OCI-M1 (cell line): ENCODE results near the gene ZMIZ1.

Experiments
- DNase-seq: peaks from one replicate; lab custom pipeline; 2025; lab: John Stamatoyannopoulos, UW

Gene ZMIZ1

DNA sequence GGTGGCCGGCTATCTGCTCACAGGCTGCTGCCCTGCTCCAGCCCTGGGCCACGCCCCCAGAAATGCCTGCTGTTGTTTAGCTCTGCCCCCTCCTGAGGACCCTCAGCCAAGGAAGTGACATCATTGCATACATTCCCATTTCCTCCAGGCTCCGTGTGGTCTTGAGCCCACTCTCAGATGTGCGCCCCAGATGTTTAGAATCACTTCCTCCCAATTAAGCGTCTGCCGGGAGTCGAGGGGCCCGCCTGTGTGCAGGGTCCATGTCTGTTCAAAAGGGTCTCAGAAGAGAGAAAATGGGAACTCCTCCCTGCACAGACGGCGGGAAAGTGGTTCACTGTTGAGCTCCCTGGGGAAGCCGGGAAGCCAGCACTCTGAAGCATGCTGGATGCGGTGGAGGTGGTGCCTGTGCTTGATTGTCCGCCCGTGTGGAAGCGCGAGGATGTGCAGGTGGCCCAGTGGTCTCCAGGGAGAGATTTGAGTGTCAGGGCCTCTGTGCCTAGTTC lies 161.6 kb downstream of the ZMIZ1 start:
- no peak for DNase-seq

DNA sequence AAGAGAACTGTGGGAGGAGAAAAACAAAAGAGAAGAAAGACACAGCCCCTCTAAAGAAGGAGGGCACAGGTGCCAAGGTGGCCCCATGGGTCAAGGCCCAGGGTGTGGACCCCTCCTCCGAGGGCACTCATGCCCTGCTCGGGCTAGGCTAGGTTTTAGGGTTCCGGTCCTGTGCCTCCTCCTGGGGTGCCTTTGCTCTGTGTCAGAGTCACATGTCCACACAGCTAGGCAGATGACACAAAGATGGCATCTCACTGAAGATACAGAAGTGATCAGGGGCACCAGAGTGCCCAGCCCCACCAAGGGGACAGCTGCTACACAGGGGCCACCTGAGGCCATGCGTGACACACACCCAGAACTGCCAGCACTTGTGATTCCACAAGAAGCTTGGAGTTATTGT lies 162.1 kb downstream of the ZMIZ1 start:
- DNase-seq = no peak

DNA sequence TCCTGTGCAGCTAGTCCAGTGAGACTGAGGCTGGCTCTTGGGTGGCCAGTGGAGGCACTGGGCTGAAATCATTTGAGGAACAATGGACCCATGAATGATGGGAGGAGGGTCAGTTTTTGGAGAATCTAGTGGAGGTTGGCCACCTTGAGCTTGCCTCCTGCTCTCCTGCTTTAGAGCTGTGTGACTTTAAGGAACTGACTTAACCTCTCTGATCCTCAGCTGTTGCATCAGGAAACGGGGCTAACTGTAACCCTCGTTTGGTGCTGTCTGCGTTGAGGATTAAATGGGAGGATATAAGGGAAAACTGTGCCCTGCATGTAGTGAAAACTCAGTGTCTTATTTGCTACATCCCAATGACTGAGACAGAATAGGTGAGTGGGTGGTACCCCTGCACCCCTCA lies 163.1 kb downstream of the ZMIZ1 start:
- no peak for DNase-seq

DNA sequence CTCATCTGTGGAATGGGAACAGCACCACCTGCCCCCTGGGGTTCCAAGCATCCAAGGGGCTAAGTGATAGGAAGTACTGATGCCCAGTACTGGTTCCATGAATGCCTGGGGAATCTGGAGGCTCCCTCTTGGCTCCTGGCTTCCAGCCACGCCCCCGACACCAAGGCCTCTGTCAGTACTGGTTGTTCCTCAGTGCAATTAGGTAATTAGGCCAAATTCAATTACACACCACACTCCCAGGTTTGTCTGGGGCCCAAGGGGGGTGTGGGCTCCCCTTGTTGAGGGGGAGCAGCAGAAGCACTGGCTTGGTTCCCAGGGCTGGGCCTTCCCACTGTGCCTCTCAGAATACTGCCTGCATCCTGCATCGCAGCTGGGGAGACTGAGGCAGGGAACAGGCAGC lies 164.1 kb downstream of the ZMIZ1 start:
- no peak for DNase-seq

DNA sequence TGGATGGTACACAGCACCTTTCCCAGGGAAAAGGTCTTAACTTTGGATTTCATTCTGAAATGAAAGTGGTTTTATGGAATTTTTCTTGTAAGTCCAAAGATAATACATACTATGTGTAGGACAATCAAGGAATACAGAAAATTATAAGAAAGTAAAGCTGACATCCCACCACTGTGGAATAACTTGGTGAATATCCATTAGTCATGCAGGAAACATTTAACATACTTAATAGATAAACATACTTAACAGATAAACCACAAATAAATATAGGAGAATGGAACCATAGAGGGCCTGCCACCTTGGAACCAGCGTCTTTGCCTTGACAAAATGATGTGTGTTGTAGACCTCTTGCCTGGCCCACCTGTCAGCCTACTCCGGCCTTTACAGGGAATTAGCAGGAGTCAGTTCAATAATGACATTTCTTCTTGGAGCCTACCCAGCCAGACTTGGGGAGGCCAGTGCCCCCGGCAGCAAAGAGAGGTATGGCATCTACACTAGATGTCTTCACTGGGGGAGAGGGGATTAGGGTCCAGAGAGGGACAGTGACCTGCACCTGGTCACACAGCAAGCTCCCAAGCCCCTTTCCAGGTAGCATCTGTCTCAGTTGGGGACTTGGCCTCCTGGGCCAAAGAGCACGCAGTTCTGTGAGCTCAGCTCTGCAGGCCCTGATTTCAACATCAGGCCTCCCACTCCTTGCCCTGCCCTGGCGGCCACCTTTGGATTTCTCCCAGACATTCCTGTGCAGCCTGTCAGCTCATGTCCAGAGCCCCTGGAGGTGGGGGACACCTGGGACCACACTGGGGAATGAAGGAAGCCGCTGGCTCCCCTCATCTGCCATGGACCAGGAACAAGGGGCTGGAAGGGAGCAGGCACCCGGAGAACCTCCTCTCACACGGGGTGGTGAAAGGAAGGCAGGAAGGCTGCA lies 165.9 kb downstream of the ZMIZ1 start:
- DNase-seq = no peak

DNA sequence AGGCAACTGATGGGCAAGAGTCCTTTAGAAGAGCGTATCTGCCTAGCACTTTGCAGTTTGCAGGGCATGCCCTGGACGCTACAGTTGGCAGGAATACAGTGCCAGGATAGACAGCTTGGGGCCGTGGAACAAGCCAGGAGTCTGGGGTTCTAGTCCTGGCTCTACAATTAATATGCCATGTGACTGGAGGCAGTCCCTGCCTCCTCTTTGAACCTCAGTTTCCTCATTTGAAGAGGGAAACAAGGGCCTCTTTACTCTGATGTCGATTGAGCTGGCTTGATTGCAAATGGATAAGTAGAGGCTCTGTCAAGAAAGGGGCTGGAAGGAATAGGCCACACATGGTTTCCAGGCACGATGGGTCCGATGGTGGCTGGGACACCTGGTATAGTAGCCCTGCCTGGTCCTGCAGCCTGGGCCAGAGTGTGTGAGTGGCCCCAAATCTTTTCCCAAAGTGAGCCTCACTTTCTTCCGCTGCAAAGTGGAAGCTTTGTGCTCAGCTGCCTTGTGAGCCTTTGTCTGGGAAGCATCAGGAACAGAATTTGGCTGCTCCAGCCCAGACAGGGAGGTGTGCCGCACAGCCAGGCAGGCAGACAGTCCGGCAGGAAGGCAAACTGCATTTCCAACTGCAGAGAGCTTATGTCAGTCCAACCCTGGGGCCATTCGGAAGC lies 167.1 kb downstream of the ZMIZ1 start:
- no peak for DNase-seq

DNA sequence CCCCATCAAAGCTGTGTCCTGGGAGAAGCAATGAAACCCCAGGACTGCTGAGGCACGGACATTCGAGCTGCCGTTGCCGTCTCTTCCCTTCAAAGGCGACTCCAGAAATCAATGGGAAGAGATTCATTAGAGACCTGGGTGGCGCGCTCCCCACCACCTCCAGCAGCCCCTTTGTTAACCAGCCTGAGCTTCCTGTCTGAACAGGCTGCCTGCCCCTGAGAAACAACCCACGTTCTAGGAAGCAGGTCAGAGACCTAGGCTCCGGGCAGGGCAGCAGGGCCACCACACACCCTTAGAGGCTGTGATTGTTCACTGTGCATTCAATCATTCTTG lies 167.6 kb downstream of the ZMIZ1 start:
- no peak for DNase-seq

DNA sequence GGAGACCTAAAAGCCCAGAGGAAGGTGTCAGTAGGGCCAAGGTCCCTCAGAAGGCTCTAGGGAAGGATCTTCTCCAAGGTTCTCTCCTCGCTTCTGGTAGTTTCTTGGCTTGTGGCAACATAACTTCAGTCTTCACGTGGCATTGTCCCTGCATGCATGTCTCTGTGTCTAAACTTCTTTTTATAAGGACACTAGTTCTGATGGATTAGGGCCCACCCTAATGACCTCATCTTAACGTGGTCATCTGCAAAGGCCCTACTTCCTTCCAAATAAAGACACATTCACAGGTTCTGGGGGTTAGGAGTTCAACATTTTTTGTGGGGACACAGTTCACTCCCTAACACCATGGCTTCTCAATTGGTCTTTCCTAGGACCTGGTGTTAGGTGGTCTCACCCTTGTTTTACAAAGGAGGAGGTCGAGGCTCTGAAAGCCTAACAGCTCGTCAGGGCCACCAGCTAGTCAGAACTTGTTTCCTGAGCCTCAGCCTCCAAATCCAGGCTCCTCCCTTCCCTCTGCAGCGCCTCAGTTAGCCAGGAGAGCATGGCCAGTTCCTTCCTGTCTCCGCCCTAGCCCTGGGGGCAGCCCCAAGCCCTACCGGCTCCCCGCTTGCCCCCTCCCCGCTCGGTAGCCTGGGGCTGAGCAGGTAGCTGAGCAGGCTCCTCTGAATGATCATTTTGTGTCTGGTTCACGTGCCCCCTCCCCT lies 168.8 kb downstream of the ZMIZ1 start:
- no peak for DNase-seq

DNA sequence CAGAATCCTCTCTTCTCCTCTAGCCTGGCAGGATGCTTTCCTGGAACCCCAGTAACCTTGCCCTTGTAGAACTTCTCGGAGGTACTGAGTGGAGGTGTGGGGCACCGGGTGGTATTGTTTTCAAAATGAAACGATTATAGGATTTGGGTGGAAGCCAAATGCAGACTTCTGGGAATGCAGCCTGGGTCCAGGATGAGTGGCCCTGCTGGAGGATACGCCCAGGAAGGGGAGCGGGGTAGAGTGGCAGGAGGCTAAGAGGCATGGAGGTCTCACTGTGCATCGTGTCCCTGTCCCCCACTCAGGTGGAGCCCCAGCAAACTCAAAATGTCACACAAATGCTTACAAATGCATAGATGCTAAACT lies 169.4 kb downstream of the ZMIZ1 start:
- DNase-seq = no peak

DNA sequence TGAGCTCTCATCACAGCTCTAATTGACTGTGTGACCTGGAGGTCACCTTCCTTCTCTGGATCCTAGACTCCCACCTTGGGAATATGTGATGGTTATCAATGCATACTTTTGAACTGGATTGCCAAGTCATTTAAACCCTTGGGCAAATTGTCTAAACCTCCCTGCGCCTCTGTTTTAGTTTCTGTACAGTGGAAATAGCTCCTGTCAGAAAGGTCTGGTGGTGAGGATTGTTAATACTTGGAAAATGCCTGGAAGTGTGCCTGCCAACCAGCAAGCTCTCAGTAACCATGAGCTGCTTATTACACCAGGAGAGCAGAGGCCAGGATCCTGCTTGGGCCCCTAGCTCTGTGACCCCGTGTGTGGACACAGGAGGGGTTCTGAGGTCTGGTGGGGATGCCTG lies 169.8 kb downstream of the ZMIZ1 start:
- DNase-seq = no peak

DNA sequence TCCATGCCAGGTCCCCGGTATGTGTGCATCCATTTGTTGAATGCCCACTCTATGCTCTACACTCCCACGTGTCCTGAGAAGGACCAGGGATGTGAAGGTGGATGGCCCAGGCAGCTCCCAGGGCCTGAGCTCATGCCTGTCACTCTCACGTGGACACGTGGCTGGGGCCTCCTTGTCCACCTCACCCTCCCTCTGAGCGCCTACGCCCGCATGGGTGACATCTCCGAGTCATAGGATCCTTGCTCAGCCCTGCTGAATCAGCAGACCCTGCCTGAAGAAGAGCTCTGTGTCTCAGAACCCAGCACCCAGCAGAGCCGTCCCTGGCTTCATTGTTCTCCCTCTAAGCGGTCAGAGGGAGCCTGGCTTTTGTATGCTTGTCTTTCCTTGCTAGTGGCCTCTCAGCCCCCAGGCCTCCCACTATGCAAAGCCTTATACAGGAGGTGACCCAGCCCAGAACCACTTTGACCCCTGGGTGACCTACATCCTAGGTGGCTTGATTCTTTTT lies 170.6 kb downstream of the ZMIZ1 start:
- DNase-seq = no peak

DNA sequence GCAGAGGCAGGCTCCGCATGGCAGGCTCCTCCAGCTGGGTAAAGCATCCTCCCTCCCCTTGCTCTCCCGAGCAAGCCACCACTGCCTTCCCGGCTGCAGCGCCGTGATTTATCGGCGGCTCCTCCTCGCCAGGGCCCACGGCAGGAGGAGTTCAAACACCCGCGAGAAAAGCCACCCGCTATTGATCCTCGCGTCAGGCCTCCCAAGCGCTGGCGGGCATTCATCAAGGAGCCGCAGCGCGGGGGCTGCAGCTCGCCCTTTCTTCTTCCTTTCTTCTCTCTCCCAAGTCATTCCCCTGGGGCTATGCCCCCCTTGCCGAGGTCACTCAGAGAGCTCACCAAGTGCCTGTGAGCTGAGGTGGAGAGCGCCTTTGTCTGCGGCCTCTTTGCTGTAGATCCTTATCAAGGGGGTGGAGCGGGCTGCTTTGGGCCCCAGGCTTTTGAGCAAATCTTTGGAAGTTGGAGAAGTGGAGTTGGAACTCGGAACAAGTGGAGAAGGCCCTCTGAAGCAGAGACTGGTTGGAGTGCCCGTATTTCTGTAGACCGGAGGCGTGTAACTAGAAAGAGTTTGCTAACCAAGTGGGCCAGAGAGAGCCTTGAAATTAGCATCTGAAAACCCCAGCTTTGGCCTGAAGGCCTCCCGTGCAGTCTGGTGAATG lies 171.3 kb downstream of the ZMIZ1 start:
- no peak for DNase-seq

DNA sequence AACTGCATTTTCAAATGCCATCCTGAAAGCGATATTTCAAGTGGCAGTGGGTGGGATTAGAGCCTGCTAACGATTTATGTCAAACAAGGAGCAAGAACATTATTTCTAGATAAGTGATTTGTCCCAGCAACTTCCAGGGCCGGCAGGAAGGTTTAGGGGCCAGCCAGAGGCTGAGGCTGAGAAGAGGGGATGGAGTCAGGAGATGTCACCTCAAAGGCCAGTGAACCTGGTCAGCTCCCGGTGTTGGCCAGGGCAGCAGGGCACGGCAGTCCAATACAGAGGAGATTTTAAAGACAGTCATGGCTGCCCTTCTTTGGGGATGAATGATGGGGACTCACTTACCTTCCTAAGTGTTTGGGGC lies 172.8 kb downstream of the ZMIZ1 start:
- no peak for DNase-seq

DNA sequence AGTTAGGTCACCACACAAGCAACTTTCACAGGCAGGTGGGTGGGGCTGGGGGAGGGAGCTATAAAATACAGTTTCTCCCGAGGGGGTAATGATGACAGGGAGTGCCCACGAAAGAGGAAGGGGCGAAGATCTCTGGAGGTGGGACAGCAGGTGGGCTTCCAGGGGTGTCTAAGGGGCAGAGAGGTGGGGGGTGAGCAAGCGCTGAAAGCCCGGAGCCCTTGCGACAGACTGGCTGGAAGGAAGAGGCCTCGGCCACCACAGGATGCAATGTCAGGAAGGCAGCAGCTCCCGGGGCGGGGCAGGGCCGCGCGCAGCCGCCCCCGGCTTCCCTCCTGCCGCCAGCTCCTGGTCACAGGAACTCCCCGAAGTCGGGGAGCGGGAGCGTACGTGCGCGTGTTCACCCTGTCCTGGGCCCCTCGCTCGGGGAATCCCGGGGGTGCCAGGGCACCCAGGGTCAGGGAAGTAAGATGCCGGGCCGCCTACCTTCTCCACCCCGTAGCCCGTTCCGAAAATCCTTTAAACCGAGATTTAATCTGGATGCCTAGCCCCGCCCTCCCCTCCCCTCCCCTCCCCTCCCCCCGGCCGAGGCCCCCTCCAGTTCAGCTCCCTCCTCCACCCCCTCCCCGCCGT lies 173.3 kb downstream of the ZMIZ1 start:
- DNase-seq = no peak

DNA sequence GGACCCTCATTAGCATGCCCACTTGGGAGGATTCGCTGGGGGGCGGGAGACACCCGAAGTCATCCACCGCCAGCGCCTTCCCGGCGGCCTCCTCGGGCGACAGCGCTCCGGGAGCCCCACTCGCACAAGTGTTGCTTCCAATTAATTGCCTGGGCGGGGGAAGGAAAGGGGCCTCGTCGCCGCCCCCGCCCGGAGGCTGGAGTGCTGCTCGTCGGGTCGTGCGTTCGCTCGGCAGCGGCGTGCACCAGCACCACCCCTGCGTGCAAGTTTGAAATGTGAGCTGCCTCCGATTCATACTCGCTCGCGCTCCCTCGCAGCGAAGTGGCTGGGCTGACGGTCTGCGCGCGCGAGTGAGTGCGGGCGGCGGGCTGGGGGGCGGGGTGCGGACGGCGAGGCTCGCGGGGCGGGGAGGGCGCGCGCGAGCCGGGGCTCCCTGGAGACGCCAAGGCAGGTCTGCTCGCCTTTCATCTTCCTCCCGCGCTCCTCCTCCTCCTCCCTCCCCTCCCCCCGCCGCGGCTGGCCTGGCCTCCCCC lies 173.9 kb downstream of the ZMIZ1 start:
- no peak for DNase-seq

DNA sequence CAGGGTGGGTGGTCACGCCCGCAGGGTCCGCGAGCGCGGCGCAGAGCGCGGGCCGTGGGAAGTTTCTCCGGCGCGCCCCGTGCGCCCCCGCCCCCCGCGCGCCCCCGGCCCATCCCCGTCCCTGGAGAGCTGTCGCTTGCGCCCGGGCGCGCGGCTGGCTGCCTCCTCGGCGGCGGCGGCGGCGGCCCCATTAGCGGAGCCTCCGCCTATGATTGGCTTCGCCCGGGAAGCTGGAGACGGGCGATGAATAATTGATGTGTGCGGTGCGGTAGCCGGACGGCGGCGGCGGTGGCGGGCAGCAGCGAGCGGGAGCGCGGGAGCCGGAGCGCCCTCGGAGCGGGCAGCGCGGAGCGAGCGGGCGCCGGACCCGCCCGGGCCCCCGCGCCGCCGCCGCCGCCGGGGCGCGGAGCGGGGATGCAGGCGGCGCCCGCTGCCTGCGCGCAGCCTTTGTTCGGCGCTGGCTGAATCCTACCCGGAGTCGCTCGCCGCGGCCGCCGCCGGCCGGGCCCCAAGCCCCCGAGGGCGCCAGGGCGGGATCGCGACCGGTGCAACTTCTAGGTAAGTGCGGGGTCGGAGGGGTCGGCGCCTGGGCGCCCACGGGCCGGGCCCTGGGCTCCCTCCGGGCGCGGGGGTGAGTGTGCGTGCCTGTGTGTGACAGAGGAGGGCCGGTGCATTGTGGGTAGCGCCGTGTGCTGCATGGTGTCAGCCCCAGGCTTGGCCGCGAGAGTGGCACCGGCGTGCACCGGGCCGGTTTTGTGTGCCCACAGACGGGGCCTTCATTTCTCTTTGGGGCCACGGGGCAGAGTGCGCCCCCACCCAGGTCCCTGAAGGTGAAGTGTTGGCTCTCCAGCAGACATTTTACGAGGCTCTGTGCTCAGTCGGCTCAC lies 174.7 kb downstream of the ZMIZ1 start:
- DNase-seq = no peak

DNA sequence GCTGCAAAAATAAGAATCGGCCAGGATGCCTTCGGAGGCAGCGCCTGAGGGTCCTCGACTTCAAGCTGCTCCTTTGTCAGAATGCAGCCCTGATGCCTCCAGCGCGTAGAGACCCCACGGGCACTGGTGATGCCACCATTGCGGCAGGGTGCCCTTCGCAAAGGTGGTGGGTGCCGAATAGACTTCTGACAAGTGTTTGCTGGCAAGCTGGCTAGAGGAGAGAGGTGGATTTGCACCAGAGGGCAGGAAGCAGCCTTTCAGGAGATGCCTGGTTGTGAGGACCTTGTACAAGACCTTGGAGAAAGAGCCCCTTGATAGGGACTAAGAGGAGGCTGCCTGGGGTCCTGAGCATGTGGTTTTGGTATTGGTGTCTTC lies 175.3 kb downstream of the ZMIZ1 start:
- DNase-seq = no peak

DNA sequence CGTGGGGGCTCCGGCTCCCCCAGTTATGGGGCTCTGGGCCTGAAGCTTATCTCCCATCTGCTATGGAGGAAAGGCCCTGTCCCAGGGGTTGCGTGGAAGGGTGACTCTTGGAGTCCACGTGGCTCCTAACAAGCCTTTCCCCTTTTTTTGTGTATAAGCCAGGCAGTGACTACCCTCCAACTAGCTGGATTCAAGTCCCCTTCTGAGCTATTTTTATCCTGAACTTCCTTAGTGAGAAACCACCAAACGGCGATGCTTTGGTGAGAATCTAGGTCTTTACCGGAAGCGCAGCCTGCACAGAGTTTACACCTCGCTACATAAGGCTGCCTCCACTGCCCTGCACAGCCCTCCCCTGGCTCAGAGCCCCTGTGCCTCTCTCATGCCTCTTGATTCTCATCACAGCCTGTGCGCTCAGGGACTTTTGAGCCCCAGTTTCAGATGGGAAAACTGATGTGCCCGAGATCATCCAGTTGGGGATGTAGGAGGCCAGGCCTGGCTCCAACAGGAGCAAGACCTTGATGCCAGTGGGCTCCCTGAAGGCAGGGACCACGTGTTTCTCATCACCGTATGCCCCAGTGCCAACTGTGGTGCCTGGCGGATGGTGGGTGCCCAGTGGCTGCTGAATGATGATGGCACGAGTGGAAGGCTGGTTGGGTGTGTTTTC lies 176.2 kb downstream of the ZMIZ1 start:
- no peak for DNase-seq

DNA sequence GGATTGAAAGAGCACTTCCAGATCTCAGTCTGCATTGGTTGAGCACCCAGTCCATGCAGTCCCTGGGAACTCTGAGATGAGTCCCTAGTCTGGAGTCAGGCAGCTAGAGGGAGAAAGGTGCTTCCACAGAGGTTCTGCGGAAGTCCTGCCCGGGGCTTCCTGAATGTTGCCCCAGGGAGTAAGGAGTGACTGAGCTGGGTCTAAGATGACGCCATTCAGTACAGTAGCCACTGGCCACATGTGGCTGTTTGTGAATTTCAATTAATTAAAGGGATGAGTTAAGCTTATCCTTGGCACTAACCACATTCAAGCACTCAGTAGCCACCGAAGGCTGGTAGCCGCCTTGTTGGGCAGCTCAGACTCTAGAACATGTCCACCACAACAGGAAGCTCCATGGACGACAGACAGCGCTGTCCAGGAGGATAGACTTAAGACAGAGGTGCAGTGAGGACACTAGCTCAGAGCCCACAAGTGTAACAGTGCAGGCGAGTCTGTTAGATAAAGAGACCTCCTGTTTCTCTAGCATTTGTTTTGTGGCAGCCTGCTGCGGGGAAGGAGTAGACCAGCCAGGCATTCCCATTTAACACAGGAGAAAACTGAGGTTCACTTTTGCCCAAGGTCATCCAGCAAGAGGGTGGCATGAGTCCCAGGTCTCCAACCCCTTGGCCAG lies 176.9 kb downstream of the ZMIZ1 start:
- DNase-seq = no peak

DNA sequence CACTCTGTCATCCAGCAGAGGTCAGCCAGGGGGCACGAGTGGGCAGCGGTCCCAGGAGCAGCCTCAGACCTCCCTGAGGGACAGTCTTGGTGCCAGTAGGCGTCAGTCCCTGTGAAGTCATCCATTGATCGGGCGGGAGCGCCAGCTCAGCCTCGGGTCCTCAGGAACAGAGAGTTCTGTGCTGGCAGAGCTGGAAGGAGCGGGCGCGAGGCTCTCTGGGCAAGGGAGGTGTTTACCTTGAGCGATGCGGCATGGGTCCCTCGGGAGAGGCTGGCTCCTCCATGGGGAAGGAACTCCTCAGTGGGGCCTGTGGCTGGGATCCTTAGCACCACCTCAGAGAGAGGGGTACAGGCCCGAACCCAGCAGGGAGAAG lies 177.4 kb downstream of the ZMIZ1 start:
- no peak for DNase-seq
